Measurements from ENCODE around the gene PCDH9. TPM values are rescaled to one million over a fixed set of nuclear protein-coding genes. Genes with fewer than 3 reads are reported as not detected.

The PCDH9 gene
- polyA plus RNA-seq, 4 donors = 0.27 to 1.1 (median 0.72) TPM; not detected in 1

DNA sequence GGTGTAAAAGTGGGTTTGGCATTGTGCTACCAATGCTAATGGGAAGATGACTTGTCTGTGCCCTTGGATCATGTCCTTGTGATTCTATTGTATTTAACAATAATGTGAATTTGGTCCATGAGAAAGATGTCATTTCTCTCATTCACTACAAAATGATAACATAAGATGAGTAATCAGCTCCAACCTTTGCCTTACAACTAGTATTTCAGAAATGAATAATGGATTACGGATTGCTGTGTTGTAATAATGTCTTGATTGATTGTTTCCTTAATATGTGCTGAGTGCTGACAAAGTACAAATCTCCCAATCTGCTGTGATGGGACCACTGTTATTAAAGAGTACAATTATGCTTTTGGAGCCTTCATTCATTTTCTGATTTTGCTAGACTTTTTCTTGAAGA lies 375.0 kb downstream of the PCDH9 start:
- H3K9me3 ChIP-seq (ENCODE audit: control insufficient read depth in 2 of 2, insufficient read depth in 1 of 2, low read depth in 1 of 2, low read length in 1 of 2) = no peaks in the 10 kb centered on the region
- DNase-seq = no peak
- no peaks in the 10 kb centered on the region for H3K27me3 ChIP-seq (ENCODE audit: control insufficient read depth in 3 of 3, insufficient read depth in 3 of 3, low read length in 3 of 3)
- no peak overlapping the region for H3K27ac ChIP-seq (ENCODE audit: low read depth in 1 of 3, low read length in 2 of 3)
- H3K36me3 ChIP-seq (ENCODE audit: control insufficient read depth in 3 of 3, insufficient read depth in 2 of 3, low read depth in 1 of 3, low read length in 3 of 3) = no peaks in the 10 kb centered on the region
- 44 to 80% (median 64%) methylated on average over 1 of the region's 1 CpG for WGBS, 3 donors
- no peaks in the 10 kb centered on the region for H3K4me1 ChIP-seq (ENCODE audit: control insufficient read depth in 3 of 3, insufficient read depth in 2 of 3, low read depth in 1 of 3, low read length in 2 of 3)
- H3K4me3 ChIP-seq (ENCODE audit: low read depth in 1 of 3, low read length in 3 of 3) = no peak overlapping the region
- FAIRE-seq = no peak

DNA sequence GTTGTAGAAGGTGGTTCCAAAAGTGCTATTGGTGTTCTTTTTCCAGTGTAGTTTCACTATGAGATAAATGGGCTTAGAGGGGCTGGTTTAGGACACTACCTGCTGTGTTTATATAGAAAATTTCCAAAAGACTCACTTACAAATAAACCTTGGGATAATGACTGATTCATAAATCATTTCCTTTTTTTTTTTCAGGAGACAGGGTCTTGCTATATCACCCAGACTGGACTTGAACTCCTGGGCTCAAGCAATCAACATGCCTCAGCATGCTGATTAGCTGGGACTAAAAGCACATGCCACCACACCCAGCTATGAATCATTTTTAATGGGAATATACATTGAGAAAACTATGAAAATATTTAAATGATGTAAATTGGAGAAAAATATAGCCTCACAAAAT lies 376.6 kb downstream of the PCDH9 start:
- DNase-seq (no peak), FAIRE-seq (no peak)
- Histone ChIP-seq H3K9me3 (ENCODE audit: control insufficient read depth in 2 of 2, insufficient read depth in 1 of 2, low read depth in 1 of 2, low read length in 1 of 2) (peaks cover 0 to 2% of the 10 kb centered on the region in 2 donors), H3K4me3 (ENCODE audit: low read depth in 1 of 3, low read length in 3 of 3) (no peak overlapping the region), H3K36me3 (ENCODE audit: control insufficient read depth in 3 of 3, insufficient read depth in 2 of 3, low read depth in 1 of 3, low read length in 3 of 3) (no peaks in the 10 kb centered on the region), H3K4me1 (ENCODE audit: control insufficient read depth in 3 of 3, insufficient read depth in 2 of 3, low read depth in 1 of 3, low read length in 2 of 3) (no peaks in the 10 kb centered on the region), H3K27me3 (ENCODE audit: control insufficient read depth in 3 of 3, insufficient read depth in 3 of 3, low read length in 3 of 3) (no peaks in the 10 kb centered on the region), H3K27ac (ENCODE audit: low read depth in 1 of 3, low read length in 2 of 3) (no peak overlapping the region)

DNA sequence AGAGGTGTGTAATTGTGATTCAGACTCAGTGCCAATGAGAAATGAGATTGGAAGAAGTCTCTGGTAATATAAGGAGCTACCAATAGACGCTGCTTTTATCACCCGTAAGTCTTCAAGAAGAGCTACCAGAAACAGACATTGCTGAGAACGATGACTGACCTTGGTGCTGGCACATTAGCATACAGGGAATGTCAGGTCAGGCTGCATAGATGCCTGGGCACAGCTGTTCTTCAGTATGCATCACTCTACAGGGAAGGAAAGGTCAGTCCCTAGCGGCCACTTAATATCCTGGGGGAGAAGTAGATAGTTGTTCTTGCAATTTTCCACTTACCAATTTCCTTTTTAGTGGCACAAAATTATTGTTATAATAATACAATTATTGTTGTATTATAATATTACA lies 380.4 kb downstream of the PCDH9 start:
- DNase-seq (no peak), FAIRE-seq (no peak)
- Histone ChIP-seq H3K9me3 (ENCODE audit: control insufficient read depth in 2 of 2, insufficient read depth in 1 of 2, low read depth in 1 of 2, low read length in 1 of 2) (peaks cover 0 to 2% of the 10 kb centered on the region in 2 donors), H3K4me1 (ENCODE audit: control insufficient read depth in 3 of 3, insufficient read depth in 2 of 3, low read depth in 1 of 3, low read length in 2 of 3) (no peaks in the 10 kb centered on the region), H3K27me3 (ENCODE audit: control insufficient read depth in 3 of 3, insufficient read depth in 3 of 3, low read length in 3 of 3) (no peaks in the 10 kb centered on the region), H3K27ac (ENCODE audit: low read depth in 1 of 3, low read length in 2 of 3) (no peak overlapping the region), H3K4me3 (ENCODE audit: low read depth in 1 of 3, low read length in 3 of 3) (no peak overlapping the region), H3K36me3 (ENCODE audit: control insufficient read depth in 3 of 3, insufficient read depth in 2 of 3, low read depth in 1 of 3, low read length in 3 of 3) (no peaks in the 10 kb centered on the region)
- 81 to 89% (median 88%) methylated on average over 4 of the region's 4 CpGs for WGBS, 3 donors

DNA sequence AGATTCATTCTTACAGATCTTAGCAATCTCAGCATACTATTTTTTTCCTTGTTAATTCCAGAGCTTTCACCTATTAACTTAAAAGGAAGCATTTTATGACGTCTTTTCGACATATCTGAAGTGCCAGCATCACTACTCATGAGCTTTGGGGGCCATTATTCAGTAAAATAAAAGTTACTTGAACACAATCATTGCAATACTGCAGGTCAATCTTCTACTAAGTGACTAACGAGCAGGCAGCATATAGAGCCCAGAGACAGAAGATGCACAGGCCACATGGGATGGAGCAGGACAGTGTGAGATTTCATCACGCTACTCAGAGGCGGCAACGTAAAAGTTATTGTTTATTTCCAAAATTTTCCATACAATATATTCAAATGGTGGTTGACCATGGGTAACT lies 382.6 kb downstream of the PCDH9 start:
- WGBS, 3 donors = 76 to 86% (median 78%) methylated on average over 6 of the region's 6 CpGs
- no peaks in the 10 kb centered on the region for H3K4me1 ChIP-seq (ENCODE audit: control insufficient read depth in 3 of 3, insufficient read depth in 2 of 3, low read depth in 1 of 3, low read length in 2 of 3)
- no peak for DNase-seq

DNA sequence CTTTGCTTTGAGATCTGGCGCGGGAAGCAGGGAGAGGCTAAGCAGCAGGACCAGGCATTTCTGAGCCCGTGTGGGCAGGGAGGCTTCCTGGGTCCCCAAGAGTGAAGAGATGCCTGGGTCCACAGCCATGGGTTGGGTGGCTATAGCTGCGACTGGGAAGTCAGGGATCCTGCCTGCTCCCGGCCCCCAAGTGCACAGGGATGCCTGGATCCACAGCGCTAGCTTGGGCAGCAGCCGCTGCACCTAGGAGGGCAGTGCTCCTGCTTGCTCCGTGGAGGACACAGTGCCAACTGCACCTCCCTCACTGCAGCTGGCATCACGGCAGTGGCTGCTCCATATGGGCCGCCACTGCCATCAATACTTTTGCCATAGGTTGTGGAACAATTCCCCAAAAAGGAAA lies 384.7 kb downstream of the PCDH9 start:
- 80 to 91% (median 87%) methylated on average over 10 of the region's 10 CpGs for WGBS, 3 donors
- FAIRE-seq = no peak
- DNase-seq = no peak
- no peaks in the 10 kb centered on the region for H3K36me3 ChIP-seq (ENCODE audit: control insufficient read depth in 3 of 3, insufficient read depth in 2 of 3, low read depth in 1 of 3, low read length in 3 of 3)
- peaks cover 0 to 2% of the 10 kb centered on the region in 2 donors for H3K9me3 ChIP-seq (ENCODE audit: control insufficient read depth in 2 of 2, insufficient read depth in 1 of 2, low read depth in 1 of 2, low read length in 1 of 2)
- H3K27ac ChIP-seq (ENCODE audit: low read depth in 1 of 3, low read length in 2 of 3) = no peak overlapping the region
- no peaks in the 10 kb centered on the region for H3K4me1 ChIP-seq (ENCODE audit: control insufficient read depth in 3 of 3, insufficient read depth in 2 of 3, low read depth in 1 of 3, low read length in 2 of 3)
- H3K27me3 ChIP-seq (ENCODE audit: control insufficient read depth in 3 of 3, insufficient read depth in 3 of 3, low read length in 3 of 3) = no peaks in the 10 kb centered on the region
- H3K4me3 ChIP-seq (ENCODE audit: low read depth in 1 of 3, low read length in 3 of 3) = no peak overlapping the region

More for the DNA sequence above, 382.6 kb downstream of the PCDH9 start:
- Histone ChIP-seq H3K9me3 (ENCODE audit: control insufficient read depth in 2 of 2, insufficient read depth in 1 of 2, low read depth in 1 of 2, low read length in 1 of 2) (peaks cover 0 to 2% of the 10 kb centered on the region in 2 donors), H3K4me3 (ENCODE audit: low read depth in 1 of 3, low read length in 3 of 3) (no peak overlapping the region), H3K36me3 (ENCODE audit: control insufficient read depth in 3 of 3, insufficient read depth in 2 of 3, low read depth in 1 of 3, low read length in 3 of 3) (no peaks in the 10 kb centered on the region), H3K27ac (ENCODE audit: low read depth in 1 of 3, low read length in 2 of 3) (no peak overlapping the region), H3K27me3 (ENCODE audit: control insufficient read depth in 3 of 3, insufficient read depth in 3 of 3, low read length in 3 of 3) (no peaks in the 10 kb centered on the region)
- no peak for FAIRE-seq

DNA sequence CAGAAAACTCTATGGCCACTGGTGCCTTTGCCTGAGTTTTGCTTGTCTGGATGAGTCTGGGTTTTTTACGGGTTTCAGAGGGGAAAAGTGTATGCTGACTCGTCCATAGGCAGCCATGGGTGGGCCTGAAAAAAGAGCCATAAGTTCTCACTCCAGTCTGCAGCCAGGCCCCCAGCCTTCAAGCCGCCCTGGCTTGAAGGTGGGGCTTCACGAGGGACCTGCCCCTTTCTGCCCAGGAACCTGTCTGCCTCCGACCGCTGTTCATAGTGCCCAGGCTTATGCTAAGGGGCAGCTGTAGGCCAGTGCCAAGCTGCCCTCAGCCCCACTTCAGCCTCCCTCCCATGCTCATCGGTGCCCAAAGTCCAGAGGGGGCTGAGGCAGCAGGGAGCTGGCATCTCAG lies 385.2 kb downstream of the PCDH9 start:
- H3K4me1 ChIP-seq (ENCODE audit: control insufficient read depth in 3 of 3, insufficient read depth in 2 of 3, low read depth in 1 of 3, low read length in 2 of 3) = no peaks in the 10 kb centered on the region
- H3K9me3 ChIP-seq (ENCODE audit: control insufficient read depth in 2 of 2, insufficient read depth in 1 of 2, low read depth in 1 of 2, low read length in 1 of 2) = peaks cover 0 to 2% of the 10 kb centered on the region in 2 donors
- no peak overlapping the region for H3K27ac ChIP-seq (ENCODE audit: low read depth in 1 of 3, low read length in 2 of 3)
- FAIRE-seq (no peak), DNase-seq (no peak)
- whole genome bisulfite sequencing, 3 donors = 74 to 90% (median 81%) methylated on average over 7 of the region's 7 CpGs
- no peak overlapping the region for H3K4me3 ChIP-seq (ENCODE audit: low read depth in 1 of 3, low read length in 3 of 3)
- H3K36me3 ChIP-seq (ENCODE audit: control insufficient read depth in 3 of 3, insufficient read depth in 2 of 3, low read depth in 1 of 3, low read length in 3 of 3) = no peaks in the 10 kb centered on the region
- H3K27me3 ChIP-seq (ENCODE audit: control insufficient read depth in 3 of 3, insufficient read depth in 3 of 3, low read length in 3 of 3) = no peaks in the 10 kb centered on the region

DNA sequence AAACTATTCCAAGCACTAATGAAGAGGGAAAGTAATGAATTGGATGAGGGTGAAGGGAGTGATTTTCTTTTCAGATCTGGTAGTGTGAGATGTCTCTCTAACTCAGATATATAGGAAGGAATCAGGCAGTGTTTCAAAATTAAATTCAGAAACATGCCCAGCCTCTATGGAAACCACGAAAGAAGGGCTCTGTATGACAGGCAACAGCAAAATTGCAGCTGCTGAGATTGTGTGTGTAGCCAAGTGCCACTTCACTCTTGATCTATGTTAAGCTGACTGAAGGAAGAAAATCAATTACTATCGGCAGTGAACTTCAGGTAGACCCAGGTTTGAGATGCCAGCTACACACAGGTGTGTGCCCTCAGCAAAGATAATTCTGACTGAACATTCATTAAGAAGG lies 387.4 kb downstream of the PCDH9 start:
- FAIRE-seq (no peak), DNase-seq (no peak)
- H3K36me3 ChIP-seq (ENCODE audit: control insufficient read depth in 3 of 3, insufficient read depth in 2 of 3, low read depth in 1 of 3, low read length in 3 of 3) = no peaks in the 10 kb centered on the region
- no peaks in the 10 kb centered on the region for H3K4me1 ChIP-seq (ENCODE audit: control insufficient read depth in 3 of 3, insufficient read depth in 2 of 3, low read depth in 1 of 3, low read length in 2 of 3)
- no peak overlapping the region for H3K4me3 ChIP-seq (ENCODE audit: low read depth in 1 of 3, low read length in 3 of 3)
- no peaks in the 10 kb centered on the region for H3K9me3 ChIP-seq (ENCODE audit: control insufficient read depth in 2 of 2, insufficient read depth in 1 of 2, low read depth in 1 of 2, low read length in 1 of 2)
- 37 to 63% (median 44%) methylated on average over 2 of the region's 2 CpGs for WGBS, 3 donors
- no peaks in the 10 kb centered on the region for H3K27me3 ChIP-seq (ENCODE audit: control insufficient read depth in 3 of 3, insufficient read depth in 3 of 3, low read length in 3 of 3)
- no peak overlapping the region for H3K27ac ChIP-seq (ENCODE audit: low read depth in 1 of 3, low read length in 2 of 3)

DNA sequence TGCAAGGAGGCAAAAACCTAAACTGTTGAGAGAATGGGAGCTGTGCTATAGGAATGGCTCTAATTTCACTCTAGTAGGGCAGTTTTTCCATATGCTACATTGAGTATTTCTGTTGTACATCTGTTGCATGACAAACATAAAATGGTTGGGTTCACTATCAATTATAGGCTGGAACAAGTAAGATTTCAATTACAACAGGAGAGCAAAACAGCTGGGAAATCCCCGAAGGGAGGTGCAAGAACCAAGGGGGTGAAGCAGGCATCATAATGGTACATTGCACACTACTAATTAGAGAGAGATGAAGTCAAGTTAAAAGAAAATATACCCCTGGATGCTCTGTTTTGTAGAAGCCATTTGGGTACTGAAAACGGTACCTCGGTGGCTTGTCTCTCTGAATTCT lies 389.5 kb downstream of the PCDH9 start:
- Histone ChIP-seq H3K9me3 (ENCODE audit: control insufficient read depth in 2 of 2, insufficient read depth in 1 of 2, low read depth in 1 of 2, low read length in 1 of 2) (no peaks in the 10 kb centered on the region), H3K4me1 (ENCODE audit: control insufficient read depth in 3 of 3, insufficient read depth in 2 of 3, low read depth in 1 of 3, low read length in 2 of 3) (no peaks in the 10 kb centered on the region), H3K36me3 (ENCODE audit: control insufficient read depth in 3 of 3, insufficient read depth in 2 of 3, low read depth in 1 of 3, low read length in 3 of 3) (no peaks in the 10 kb centered on the region), H3K27me3 (ENCODE audit: control insufficient read depth in 3 of 3, insufficient read depth in 3 of 3, low read length in 3 of 3) (no peaks in the 10 kb centered on the region), H3K27ac (ENCODE audit: low read depth in 1 of 3, low read length in 2 of 3) (no peak overlapping the region), H3K4me3 (ENCODE audit: low read depth in 1 of 3, low read length in 3 of 3) (no peak overlapping the region)
- DNase-seq (no peak), FAIRE-seq (no peak)
- WGBS, 3 donors = 86 to 91% (median 88%) methylated on average over 3 of the region's 3 CpGs

DNA sequence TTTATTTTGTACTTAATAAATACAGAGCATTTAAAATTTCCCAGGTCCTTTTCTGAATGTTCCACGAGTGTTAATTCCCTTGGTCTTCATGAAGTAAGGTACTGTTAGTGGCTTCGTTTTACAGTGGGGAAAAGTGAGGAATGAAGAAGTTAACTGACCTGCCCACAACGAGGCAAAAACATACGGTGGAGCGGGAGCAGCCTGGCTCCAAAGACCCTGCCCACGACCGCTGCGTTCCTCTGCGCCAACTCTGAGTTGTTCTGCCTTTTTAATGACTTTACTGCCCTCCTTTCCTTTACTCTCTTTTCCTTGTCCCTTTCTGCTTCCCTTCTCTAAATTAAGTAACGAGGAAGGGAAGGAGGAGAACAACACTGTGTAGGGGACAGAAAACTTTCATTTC lies 392.9 kb downstream of the PCDH9 start:
- WGBS, 3 donors = 63 to 73% (median 69%) methylated on average over 10 of the region's 10 CpGs
- Histone ChIP-seq H3K9me3 (ENCODE audit: control insufficient read depth in 2 of 2, insufficient read depth in 1 of 2, low read depth in 1 of 2, low read length in 1 of 2) (no peaks in the 10 kb centered on the region), H3K4me1 (ENCODE audit: control insufficient read depth in 3 of 3, insufficient read depth in 2 of 3, low read depth in 1 of 3, low read length in 2 of 3) (no peaks in the 10 kb centered on the region), H3K27me3 (ENCODE audit: control insufficient read depth in 3 of 3, insufficient read depth in 3 of 3, low read length in 3 of 3) (no peaks in the 10 kb centered on the region), H3K27ac (ENCODE audit: low read depth in 1 of 3, low read length in 2 of 3) (no peak overlapping the region), H3K36me3 (ENCODE audit: control insufficient read depth in 3 of 3, insufficient read depth in 2 of 3, low read depth in 1 of 3, low read length in 3 of 3) (no peaks in the 10 kb centered on the region), H3K4me3 (ENCODE audit: low read depth in 1 of 3, low read length in 3 of 3) (no peak overlapping the region)
- FAIRE-seq (no peak), DNase-seq (no peak)

Data from small intestine (tissue), 7 donors.